ENCODE results near the gene TNFSF4.

Gene TNFSF4

GRCh38 chr1:173137107-173137706 is 69.9 kb downstream of the TNFSF4 start:
- FAIRE-seq, result no peak
- no peak for TF ChIP-seq CTCF (IDR thresholded peaks at IDR 0.05; ENCODE audit: insufficient read depth, missing control alignments)
- DNase-seq (ENCODE audit: insufficient read length, low spot score), result no peak

GRCh38 chr1:173134800-173135199 is 72.3 kb downstream of the TNFSF4 start:
- FAIRE-seq (no peak), DNase-seq (ENCODE audit: insufficient read length, low spot score) (no peak)
- TF ChIP-seq CTCF (IDR thresholded peaks at IDR 0.05; ENCODE audit: insufficient read depth, missing control alignments), result no peak

- no peak for FAIRE-seq
Observed at GRCh38 chr1:173134029-173134428, 73.1 kb downstream of the TNFSF4 start.

More at GRCh38 chr1:173134029-173134428, 73.1 kb downstream of the TNFSF4 start:
- TF ChIP-seq CTCF (IDR thresholded peaks at IDR 0.05; ENCODE audit: insufficient read depth, missing control alignments), result no peak
- DNase-seq (ENCODE audit: insufficient read length, low spot score), result no peak
